Endometrial microvascular endothelial cells (primary cell): ENCODE data around the gene MRPL39. TPM values are rescaled to one million over a fixed set of nuclear protein-coding genes. Genes with fewer than 3 reads are reported as not detected.

Experiments used
- in situ Hi-C: cut with HindIII; loops from 2 replicates; pipeline ENCODE4 v1.10.0; 2017; ENCODE audit warnings: low sequenced_read_pairs, low pct_unique_long_range_greater_than_20kb; ENCODE audit errors: inconsistent ontology term
- total RNA-seq: library from RNA; depleted of rRNA; stranded (reverse); fragments of >200 nt; gene quantifications from one replicate; pipeline ENCODE4 v1.2.3, GENCODE V29; 2015; ENCODE audit errors: inconsistent ontology term

MRPL39 gene
- total RNA-seq, 1 donor from 2014 or later, result 38.2 TPM

- in situ Hi-C loops, result no loop called here
These were observed 33.7 kb downstream of the MRPL39 start for GRCh38 chr21:25573409-25574206.

- in situ Hi-C loops, result no loop called here
These were observed 34.4 kb downstream of the MRPL39 start for GRCh38 chr21:25572861-25573310.

- in situ Hi-C loops, result no loop called here
These were observed 35.6 kb downstream of the MRPL39 start for GRCh38 chr21:25571726-25572121.

GRCh38 chr21:25569711-25570110 is 37.6 kb downstream of the MRPL39 start:
- in situ Hi-C loops, result no loop called here

GRCh38 chr21:25569084-25569483 is 38.2 kb downstream of the MRPL39 start:
- in situ Hi-C loops, result no loop called here

- in situ Hi-C loops, result no loop called here
These were observed 39.0 kb downstream of the MRPL39 start for GRCh38 chr21:25568246-25568645.

- in situ Hi-C loops, result no loop called here
These were observed 39.8 kb downstream of the MRPL39 start for GRCh38 chr21:25567472-25567871.

GRCh38 chr21:25566645-25567044 is 40.6 kb downstream of the MRPL39 start:
- in situ Hi-C loops, result no loop called here

- in situ Hi-C loops, result no loop called here
These were observed 41.7 kb downstream of the MRPL39 start for GRCh38 chr21:25565272-25566211.

- in situ Hi-C loops, result no loop called here
These were observed 42.8 kb downstream of the MRPL39 start for GRCh38 chr21:25564349-25564948.

GRCh38 chr21:25563361-25564116 is 43.7 kb downstream of the MRPL39 start:
- in situ Hi-C loops, result no loop called here

- in situ Hi-C loops, result no loop called here
These were observed 44.6 kb downstream of the MRPL39 start for GRCh38 chr21:25562660-25563059.

GRCh38 chr21:25561668-25562641 is 45.3 kb downstream of the MRPL39 start:
- in situ Hi-C loops, result no loop called here

GRCh38 chr21:25560891-25561290 is 46.4 kb downstream of the MRPL39 start:
- in situ Hi-C loops, result no loop called here

GRCh38 chr21:25560271-25560685 is 47.0 kb downstream of the MRPL39 start:
- in situ Hi-C loops, result no loop called here

- in situ Hi-C loops, result no loop called here
These were observed 47.5 kb downstream of the MRPL39 start for GRCh38 chr21:25559746-25560145.

- in situ Hi-C loops, result no loop called here
These were observed 49.2 kb downstream of the MRPL39 start for GRCh38 chr21:25558123-25558522.

GRCh38 chr21:25557180-25557579 is 50.1 kb downstream of the MRPL39 start:
- in situ Hi-C loops, result no loop called here
